Sciatic nerve (tissue), 2 donors: ENCODE results near the gene LGALS9. TPM values are rescaled to one million over a fixed set of nuclear protein-coding genes. Genes with fewer than 3 reads are reported as not detected.
"Not testable (repeated sequence)": the region's sequence is repeated elsewhere in the genome, so short reads cannot be mapped to it uniquely, and the experiment has no call there.

ENCODE experiments used
- ATAC-seq: fragments of 200-7000 bp; cut with Tn5 transposase; one replicate; pipeline ENCODE4 v1.9.1; 2020; ENCODE audit warnings: mild to moderate bottlenecking, moderate library complexity
- DNase-seq: peaks from one replicate; pipeline ENCODE4 v3.0.0-alpha.2; 2020; ENCODE audit warnings: low spot score
- intact Hi-C: fragments of 100-400 bp; cut with DNase I; formaldehyde crosslinking; loops from one replicate; pipeline ENCODE4 v1.14.2; 2022
- total RNA-seq: library from RNA; stranded (reverse); fragmentation: NEBNext Ultra II Directional; extraction: Animal tissue kit (Norgen Biotek cat#: 25700); gene quantifications from one replicate; pipeline ENCODE4 v1.2.1, GENCODE V29; 2021
- donor health status: DM: no; HTN: no; CAD: no.
- donor health status: DM: no; HTN: no; CAD: no.

Gene LGALS9
- total RNA-seq, 1 donor from 2014 or later: 41.8 TPM

DNA sequence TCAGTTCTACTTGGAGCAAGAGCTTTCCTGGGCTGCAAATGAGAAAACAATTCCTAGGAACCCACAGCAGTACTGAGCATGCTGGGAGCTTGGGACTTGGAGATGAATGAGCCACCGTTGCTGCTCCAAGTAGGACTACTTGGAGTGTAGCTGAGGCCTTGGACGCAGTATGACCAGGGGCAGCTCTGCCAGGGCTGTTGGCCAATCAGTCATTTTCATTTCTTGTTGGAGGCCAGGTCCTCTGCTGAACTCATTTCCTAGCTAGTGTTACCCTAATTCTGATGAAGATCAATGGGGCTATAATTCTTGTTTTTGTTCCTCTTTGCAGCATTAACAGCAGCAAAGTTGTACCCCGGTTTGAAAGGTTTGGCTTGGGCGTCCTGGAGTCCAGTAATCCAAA is 8.0 kb upstream of the LGALS9 start:
- intact Hi-C loops: no loop called here
- ATAC-seq (peak; percentile 66), DNase-seq (no peak)

- intact Hi-C loops: no loop called here
Observed at GRCh38 chr17:27623614-27624013, 7.4 kb upstream of the LGALS9 start.

DNA sequence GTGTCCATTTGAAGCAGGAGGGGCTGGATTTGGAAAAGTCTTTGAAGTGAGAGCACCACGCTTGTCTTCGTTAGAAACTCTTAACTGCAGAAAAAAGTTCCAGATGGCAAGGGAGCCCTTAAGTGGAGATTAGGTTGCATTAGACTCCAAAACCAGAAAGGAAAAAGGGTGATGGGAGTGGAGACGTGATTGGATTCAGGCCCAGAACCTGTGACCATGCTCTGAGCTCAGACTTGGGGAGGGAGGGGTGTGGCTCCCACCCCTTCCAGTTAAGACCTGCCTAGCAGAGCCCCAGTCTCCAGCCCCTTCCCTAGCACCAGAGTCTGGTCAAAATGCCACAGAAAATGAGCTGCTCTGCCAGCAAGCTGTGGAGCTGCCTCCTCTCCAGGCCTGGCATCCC is 6.4 kb upstream of the LGALS9 start:
- intact Hi-C loops: no loop called here
- ATAC-seq: no peak
- DNase-seq: no peak

More at GRCh38 chr17:27623614-27624013, 7.4 kb upstream of the LGALS9 start:
- peak; percentile 31 for ATAC-seq
- no peak for DNase-seq

- intact Hi-C loops: no loop called here
Observed at GRCh38 chr17:27625856-27626255, 5.1 kb upstream of the LGALS9 start.

DNA sequence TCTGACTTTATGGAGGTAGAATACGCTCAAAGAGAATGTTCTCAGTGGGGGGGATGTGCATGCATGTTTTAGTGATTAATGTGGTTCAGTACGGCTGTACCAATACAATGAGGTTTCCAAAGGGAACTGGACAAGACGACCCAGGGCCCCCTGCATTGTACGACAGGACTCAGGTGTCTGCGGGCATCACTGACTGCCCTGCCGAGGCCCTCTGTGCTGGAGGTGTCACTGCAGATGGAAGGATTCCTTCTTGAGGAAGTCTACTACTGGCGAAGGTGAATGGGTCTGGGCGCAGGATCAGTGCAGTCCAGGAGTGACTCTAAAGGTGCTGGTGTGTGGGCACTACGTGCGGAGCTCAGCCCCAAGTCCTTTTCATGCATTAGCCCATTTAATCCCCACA is 3.5 kb upstream of the LGALS9 start:
- ATAC-seq (no peak), DNase-seq (no peak)
- intact Hi-C loops: no loop called here

More at GRCh38 chr17:27625856-27626255, 5.1 kb upstream of the LGALS9 start:
- ATAC-seq (no peak), DNase-seq (no peak)

- intact Hi-C loops: no loop called here
- DNase-seq (no peak), ATAC-seq (no peak)
Observed at GRCh38 chr17:27628376-27628775, 2.6 kb upstream of the LGALS9 start.

GRCh38 chr17:27629260-27629659 is 1.7 kb upstream of the LGALS9 start:
- DNase-seq, intact Hi-C loops: not testable (repeated sequence)

DNA sequence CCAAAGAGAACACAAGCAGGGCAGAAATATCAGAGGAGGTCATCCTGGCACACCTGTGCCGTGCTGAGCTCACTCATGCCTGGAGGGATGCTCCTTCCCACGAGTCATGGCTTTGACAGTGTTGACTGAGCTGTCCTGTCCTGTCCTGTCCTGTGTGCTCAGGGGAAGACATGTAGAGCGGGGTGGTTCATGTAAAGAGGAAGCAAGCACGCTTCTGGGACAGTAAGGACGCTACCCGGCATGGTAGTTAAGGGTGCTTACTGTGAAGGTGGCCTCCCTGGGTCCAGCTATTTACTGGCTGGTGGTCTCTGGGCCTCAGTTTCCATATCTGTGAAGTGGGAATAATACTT is 398 bp downstream of the LGALS9 start:
- ATAC-seq: peak; percentile 25
- no peak for DNase-seq
- intact Hi-C loops: no loop called here

More at GRCh38 chr17:27629260-27629659, 1.7 kb upstream of the LGALS9 start:
- not testable (repeated sequence) for ATAC-seq

DNA sequence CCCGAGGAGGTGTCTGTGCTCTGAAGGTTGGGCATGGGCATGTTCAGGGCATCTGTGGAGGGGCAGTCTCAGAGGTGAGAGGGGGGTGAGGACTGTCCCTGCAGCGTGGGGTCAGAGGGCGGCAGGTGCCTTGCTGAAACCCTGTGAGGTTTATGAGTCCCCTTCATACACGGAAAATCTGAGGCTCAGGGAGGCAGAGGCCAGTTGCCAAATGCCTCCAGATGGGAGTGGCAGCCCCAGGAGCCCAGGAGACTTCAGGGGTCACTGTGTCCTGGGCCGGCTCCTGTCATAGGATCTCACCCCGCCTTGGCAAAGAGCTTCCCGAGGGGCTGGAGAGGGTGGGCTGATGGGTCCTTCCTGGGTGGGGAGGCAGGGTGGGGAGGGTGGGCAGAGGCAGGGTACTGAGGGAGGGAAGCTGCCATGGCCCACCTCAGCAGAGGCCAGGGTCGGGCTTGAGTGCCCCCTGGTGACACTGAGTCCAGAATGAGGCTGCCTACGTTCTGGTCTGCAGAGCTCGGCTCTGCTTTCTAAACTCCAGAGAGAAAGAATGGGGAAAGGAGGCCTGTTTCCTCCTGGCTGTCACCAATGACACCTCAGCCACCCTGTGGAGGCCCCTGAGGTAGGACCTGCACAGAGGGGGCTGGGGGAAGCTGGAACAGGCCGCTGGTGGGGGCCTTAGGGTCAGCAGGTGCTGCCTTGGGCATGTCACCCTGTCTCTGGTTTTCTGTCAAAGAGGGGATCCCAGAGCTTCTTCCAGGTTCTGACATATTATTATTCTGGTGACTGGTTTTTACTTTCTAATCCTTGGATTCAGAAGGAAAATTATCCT is 1.1 kb downstream of the LGALS9 start:
- DNase-seq (no peak), ATAC-seq (no peak)
- intact Hi-C loops: no loop called here

- intact Hi-C loops: not testable (repeated sequence)
- ATAC-seq (peak; percentile 96), DNase-seq (peak; percentile 87)
Observed at GRCh38 chr17:27632766-27633165, 1.8 kb downstream of the LGALS9 start.

DNA sequence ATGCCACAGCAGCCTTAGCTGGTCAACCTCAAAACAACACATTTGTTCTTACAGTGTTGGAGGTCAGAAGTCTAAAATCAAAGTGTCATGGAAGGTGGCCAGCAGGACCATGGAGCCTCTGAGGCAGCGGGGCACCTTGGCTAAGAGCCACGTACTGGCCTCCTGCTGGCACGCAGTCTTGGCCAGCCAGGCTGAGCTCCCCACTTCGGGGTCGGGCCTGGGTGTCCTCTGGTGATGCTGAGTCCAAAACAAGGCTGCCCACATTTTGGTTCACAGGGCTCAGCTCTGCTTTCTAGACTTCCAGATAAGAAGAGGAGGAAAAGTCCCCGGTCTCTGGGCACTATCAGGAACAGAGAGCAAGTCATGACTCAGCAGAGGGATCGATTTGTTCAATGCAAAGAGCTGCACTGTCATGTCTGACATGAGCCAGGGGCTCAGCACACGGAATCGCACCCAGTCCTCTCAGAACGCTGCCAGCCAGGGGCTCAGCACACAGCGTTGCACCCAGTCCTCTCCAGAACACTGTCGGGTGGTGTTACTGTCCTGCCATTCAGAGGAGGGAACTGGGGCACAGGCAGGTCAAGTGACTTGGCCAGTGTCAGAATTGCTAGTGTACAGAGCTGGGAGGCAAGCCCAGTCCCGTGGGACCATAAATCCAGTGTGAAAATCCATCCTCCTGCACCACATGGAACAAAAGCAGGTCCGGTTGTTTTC is 2.5 kb downstream of the LGALS9 start:
- intact Hi-C loops: no loop called here
- ATAC-seq: peak; percentile 56
- no peak for DNase-seq

- intact Hi-C loops: no loop called here
- no peak for DNase-seq
- no peak for ATAC-seq
Observed at GRCh38 chr17:27634026-27634335, 3.0 kb downstream of the LGALS9 start.

DNA sequence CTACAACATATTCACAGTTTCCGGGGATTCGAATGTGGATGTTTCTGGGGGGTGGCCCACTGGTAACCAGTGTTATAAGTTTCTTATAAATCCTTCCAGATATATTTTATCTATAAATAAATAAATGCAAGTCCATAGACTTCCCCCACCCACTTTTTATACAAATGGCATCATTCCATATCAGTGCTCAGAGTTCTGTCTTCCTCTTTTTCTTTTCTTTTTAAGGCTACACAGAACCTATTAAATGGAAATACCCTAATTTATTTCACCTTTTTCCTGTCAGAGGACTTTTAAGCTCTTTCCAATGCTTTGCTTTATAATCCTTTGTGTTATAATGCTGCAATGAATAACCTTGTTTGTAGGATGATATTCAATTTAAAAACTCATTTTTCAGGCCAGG is 3.8 kb downstream of the LGALS9 start:
- intact Hi-C loops: no loop called here
- DNase-seq: no peak
- ATAC-seq: no peak

DNA sequence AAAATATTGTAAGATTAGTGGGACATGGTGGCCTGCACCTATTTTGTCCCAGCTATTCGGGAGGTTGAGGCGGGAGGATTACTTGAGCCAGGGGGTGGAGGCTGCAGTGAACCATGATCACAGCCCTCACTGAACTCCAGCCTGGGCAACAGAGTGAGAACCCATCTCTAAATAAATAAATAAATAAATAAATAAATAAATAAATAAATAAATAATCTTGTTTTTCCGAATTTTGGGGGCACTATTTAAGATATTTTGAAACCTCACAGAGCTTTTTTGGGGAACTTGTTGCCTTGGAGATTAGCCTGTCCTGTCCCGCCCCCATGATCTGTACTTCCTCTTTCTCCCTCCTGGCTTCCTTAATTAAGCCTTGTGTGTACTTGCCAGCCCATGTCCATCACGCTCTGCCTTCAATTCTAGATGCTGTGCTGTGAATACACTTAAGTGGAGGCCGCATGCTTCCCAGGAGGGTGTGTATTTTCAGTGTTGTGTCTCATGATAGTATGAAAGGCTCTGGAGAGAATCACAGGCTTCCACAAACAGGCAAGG is 4.4 kb downstream of the LGALS9 start:
- DNase-seq (no peak), ATAC-seq (no peak)
- intact Hi-C loops: no loop called here

- intact Hi-C loops, DNase-seq, ATAC-seq: not testable (repeated sequence)
Observed at GRCh38 chr17:27636005-27636520, 5.1 kb downstream of the LGALS9 start.

DNA sequence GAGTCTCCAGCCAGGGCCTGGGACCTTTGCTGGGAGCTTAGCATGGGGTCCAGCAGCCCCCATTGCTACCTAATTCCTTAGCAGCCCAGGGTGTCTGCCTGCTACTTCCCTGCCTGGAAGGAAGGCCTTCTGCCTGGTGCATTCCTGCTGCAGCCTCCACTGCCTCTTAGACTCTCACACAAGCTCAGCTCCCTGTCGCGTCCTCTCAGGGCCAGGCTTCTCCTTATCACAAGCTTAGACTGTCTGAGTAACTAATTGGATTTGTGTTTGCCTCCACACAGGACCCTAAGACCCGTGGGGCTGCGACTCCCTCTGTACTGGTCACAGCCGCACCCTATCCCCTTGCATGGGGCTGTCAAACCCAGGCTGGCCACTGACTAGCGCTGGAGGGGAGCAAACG is 6.8 kb downstream of the LGALS9 start:
- ATAC-seq, intact Hi-C loops, DNase-seq: not testable (repeated sequence)

DNA sequence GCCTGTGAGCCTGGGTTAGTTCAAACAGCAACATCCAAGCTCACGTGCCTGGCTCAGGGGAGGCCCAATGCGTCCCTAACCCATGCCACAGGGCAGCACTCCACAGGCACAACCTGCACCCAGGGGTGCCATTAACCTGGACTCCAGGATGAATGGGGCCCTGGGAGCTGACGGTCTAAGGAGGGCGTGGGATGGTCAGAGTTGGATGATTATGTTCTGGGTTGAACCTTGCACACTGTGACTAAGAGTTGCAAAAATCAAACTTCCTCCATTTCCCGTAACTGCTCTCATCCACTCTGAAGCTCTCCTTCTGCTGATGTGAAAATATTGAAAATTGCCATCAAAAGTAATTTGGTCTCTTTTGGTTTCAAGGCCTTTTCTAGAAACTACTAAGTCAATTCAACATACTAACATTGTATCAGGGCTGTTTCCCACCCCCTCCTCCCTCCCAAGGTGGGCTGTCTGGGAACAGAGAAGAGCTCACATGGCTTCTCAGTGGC is 7.5 kb downstream of the LGALS9 start:
- intact Hi-C loops, ATAC-seq, DNase-seq: not testable (repeated sequence)

DNA sequence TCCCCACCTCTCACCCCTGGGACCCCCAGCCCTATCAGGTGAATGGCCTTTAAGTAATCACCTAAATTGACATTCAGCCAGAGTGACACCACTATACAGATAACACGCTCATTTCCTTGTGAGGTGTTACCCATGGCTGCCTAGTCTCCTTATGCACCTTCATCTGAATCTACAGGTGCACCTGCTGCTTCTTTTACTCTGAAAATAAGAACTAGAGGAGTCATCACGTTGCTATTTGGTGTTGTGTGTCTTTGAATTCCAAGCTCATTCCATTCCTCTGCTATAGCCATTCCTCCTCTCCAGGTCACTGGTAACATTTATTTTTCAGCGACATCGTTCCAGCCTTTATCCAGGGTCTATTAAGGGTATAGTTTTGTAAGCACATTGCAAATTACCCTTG is 9.8 kb downstream of the LGALS9 start:
- DNase-seq: no peak
- intact Hi-C loops: no loop called here
- ATAC-seq: no peak

DNA sequence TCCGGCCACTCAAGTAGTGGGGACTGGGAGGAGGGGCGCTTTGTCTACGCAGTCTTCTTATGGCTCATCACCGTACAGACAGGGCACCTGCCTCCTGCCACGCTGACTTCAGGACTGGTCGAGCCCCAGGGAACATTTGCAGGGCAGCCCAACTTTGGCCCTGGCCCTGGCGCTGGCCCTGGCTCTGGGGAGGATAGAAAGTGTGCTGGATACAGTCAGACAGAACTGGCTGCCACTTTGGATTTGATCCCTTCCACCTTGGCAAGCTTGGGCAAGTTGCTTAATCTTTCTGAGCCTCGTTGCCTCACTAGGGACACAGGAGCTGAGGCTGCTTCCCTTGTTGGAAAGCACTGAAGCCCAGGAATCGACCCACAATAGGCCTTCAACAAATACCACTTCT is 13.6 kb downstream of the LGALS9 start:
- DNase-seq (no peak), ATAC-seq (peak; percentile 81)
- intact Hi-C loops: no loop called here

GRCh38 chr17:27645621-27646020 is 14.6 kb downstream of the LGALS9 start:
- ATAC-seq, intact Hi-C loops, DNase-seq: not testable (repeated sequence)
